Adrenal gland (tissue), 5 donors: Measurements from ENCODE around the gene CCDC73.

Source experiments
- CTCF ChIP-seq, 6 experiments: fragments of 450-650 bp in 4 of 6; fragments of 200-600 bp in 2 of 6; sonication (generic) in 1 of 6; IDR thresholded peaks; 1 replicate in 5 of 6; 2 replicates in 1 of 6; pipeline versions ENCODE4 v1.5.1 to v1.8.0; 2016 to 2021; ENCODE audit warnings: antibody characterized with exemption in 6 of 6, mild to moderate bottlenecking in 2 of 6, moderate library complexity in 1 of 6
- POLR2A ChIP-seq, 2 donors: fragments of 450-650 bp; IDR thresholded peaks; one replicate each; pipeline ENCODE4 v1.6.1; 2017; ENCODE audit warnings: antibody characterized with exemption in 2 of 2, mild to moderate bottlenecking in 2 of 2, moderate library complexity in 1 of 2
- donor health status: DM: no; HTN: no; CAD: no.

GRCh38 chr11:32840587-32840986 lies 46.1 kb upstream of the CCDC73 start:
- TF ChIP-seq CTCF (IDR thresholded peaks at IDR 0.05), result no peak
- TF ChIP-seq POLR2A (IDR thresholded peaks at IDR 0.05), result no peak
